HepG2 (cell line): Measurements from ENCODE around the gene P2RY1.

Source experiments
- ARHGAP35 ChIP-seq: sonication (generic); formaldehyde crosslinking; IDR thresholded peaks from 2 replicates; pipeline ENCODE4 v1.9.0; 2022; ENCODE audit warnings: mild to moderate bottlenecking, inconsistent platforms, moderate library complexity, missing genetic modification reagents, borderline replicate concordance
- ELF1 ChIP-seq: sonication (generic); formaldehyde crosslinking; IDR thresholded peaks from 2 replicates; pipeline ENCODE4 v1.4.0; 2020; ENCODE audit warnings: missing genetic modification reagents
- KLF16 ChIP-seq, 2 experiments: sonication (generic) in 1 of 2; formaldehyde crosslinking in 1 of 2; IDR thresholded peaks; 2 replicates each; pipeline versions ENCODE4 v1.6.1 to v1.8.0; 2016 to 2023; ENCODE audit warnings: missing genetic modification reagents in 2 of 2, missing compliant biosample characterization in 1 of 2
- NPAS2 ChIP-seq: sonication (generic); formaldehyde crosslinking; IDR thresholded peaks from 2 replicates; pipeline ENCODE4 v1.8.0; 2022; ENCODE audit warnings: mild to moderate bottlenecking, missing genetic modification reagents, borderline replicate concordance
- POLR2A ChIP-seq, 2 experiments: IDR thresholded peaks; 2 replicates each; pipeline ENCODE4 v1.6.1; 2011; ENCODE audit warnings: low read depth in 2 of 2, low read length in 2 of 2, mild to moderate bottlenecking in 1 of 2, moderate library complexity in 1 of 2; ENCODE audit not compliant: insufficient read depth in 1 of 2
- RELA ChIP-seq: sonication (generic); formaldehyde crosslinking; IDR thresholded peaks from 2 replicates; pipeline ENCODE4 v1.4.0; 2020; ENCODE audit warnings: missing genetic modification reagents
- RORA ChIP-seq: sonication (generic); formaldehyde crosslinking; IDR thresholded peaks from 2 replicates; pipeline ENCODE4 v1.5.0; 2020; ENCODE audit warnings: mild to moderate bottlenecking, missing genetic modification reagents, moderate library complexity
- SIN3A ChIP-seq: IDR thresholded peaks from 2 replicates; pipeline ENCODE4 v1.6.1; 2011; ENCODE audit warnings: low read depth, mild to moderate bottlenecking, control low read depth, low read length, borderline replicate concordance
- SP1 ChIP-seq, 2 experiments: fragments of 450-650 bp in 1 of 2; sonication (generic) in 1 of 2; formaldehyde crosslinking in 1 of 2; IDR thresholded peaks; 2 replicates each; pipeline versions ENCODE4 v1.4.0 to v1.6.1; 2016 to 2020; ENCODE audit warnings: missing genetic modification reagents in 1 of 2
- TF ChIP-seq, protein P1 (sequence below): sonication (generic); formaldehyde crosslinking; IDR thresholded peaks from 2 replicates; pipeline ENCODE4 v1.4.0; 2020; ENCODE audit warnings: missing genetic modification reagents
- TF ChIP-seq, protein P2 (sequence below): IDR thresholded peaks from 2 replicates; pipeline ENCODE4 v1.6.1; 2016
- TF ChIP-seq, protein P3 (sequence below), 2 experiments: fragments of 450-650 bp in 1 of 2; sonication (generic) in 1 of 2; formaldehyde crosslinking in 1 of 2; IDR thresholded peaks; 2 replicates each; pipeline versions ENCODE4 v1.6.1 to v1.8.0; 2016 to 2022; ENCODE audit warnings: antibody characterized with exemption in 1 of 2, mild to moderate bottlenecking in 1 of 2, missing genetic modification reagents in 1 of 2
- TF ChIP-seq, protein P4 (sequence below): IDR thresholded peaks from 2 replicates; pipeline ENCODE4 v1.6.1; 2012; ENCODE audit warnings: inconsistent platforms

DNA sequence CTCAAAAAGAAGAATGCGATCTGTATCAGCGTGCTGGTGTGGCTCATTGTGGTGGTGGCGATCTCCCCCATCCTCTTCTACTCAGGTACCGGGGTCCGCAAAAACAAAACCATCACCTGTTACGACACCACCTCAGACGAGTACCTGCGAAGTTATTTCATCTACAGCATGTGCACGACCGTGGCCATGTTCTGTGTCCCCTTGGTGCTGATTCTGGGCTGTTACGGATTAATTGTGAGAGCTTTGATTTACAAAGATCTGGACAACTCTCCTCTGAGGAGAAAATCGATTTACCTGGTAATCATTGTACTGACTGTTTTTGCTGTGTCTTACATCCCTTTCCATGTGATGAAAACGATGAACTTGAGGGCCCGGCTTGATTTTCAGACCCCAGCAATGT is 1.3 kb downstream of the P2RY1 start:
- TF ChIP-seq, protein P1, sequence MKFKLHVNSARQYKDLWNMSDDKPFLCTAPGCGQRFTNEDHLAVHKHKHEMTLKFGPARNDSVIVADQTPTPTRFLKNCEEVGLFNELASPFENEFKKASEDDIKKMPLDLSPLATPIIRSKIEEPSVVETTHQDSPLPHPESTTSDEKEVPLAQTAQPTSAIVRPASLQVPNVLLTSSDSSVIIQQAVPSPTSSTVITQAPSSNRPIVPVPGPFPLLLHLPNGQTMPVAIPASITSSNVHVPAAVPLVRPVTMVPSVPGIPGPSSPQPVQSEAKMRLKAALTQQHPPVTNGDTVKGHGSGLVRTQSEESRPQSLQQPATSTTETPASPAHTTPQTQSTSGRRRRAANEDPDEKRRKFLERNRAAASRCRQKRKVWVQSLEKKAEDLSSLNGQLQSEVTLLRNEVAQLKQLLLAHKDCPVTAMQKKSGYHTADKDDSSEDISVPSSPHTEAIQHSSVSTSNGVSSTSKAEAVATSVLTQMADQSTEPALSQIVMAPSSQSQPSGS (CRISPR knock-in tag) = no peak
- TF ChIP-seq KLF16 (CRISPR knock-in tag; IDR thresholded peaks at IDR 0.05) (no peak), NPAS2 (no peak), POLR2A (IDR thresholded peaks at IDR 0.05; ENCODE audit: insufficient read depth in 1 of 2, low read depth in 2 of 2, low read length in 2 of 2) (no peak), ELF1 (CRISPR knock-in tag) (no peak), RORA (CRISPR knock-in tag) (no peak), ARHGAP35 (CRISPR knock-in tag) (no peak), RELA (CRISPR knock-in tag) (no peak), SIN3A (no peak), SP1 (IDR thresholded peaks at IDR 0.05) (no peak), SP1 (CRISPR knock-in tag; IDR thresholded peaks at IDR 0.05) (no peak)
- TF ChIP-seq, protein P2, sequence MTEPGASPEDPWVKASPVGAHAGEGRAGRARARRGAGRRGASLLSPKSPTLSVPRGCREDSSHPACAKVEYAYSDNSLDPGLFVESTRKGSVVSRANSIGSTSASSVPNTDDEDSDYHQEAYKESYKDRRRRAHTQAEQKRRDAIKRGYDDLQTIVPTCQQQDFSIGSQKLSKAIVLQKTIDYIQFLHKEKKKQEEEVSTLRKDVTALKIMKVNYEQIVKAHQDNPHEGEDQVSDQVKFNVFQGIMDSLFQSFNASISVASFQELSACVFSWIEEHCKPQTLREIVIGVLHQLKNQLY = no peak
- TF ChIP-seq, protein P3, sequence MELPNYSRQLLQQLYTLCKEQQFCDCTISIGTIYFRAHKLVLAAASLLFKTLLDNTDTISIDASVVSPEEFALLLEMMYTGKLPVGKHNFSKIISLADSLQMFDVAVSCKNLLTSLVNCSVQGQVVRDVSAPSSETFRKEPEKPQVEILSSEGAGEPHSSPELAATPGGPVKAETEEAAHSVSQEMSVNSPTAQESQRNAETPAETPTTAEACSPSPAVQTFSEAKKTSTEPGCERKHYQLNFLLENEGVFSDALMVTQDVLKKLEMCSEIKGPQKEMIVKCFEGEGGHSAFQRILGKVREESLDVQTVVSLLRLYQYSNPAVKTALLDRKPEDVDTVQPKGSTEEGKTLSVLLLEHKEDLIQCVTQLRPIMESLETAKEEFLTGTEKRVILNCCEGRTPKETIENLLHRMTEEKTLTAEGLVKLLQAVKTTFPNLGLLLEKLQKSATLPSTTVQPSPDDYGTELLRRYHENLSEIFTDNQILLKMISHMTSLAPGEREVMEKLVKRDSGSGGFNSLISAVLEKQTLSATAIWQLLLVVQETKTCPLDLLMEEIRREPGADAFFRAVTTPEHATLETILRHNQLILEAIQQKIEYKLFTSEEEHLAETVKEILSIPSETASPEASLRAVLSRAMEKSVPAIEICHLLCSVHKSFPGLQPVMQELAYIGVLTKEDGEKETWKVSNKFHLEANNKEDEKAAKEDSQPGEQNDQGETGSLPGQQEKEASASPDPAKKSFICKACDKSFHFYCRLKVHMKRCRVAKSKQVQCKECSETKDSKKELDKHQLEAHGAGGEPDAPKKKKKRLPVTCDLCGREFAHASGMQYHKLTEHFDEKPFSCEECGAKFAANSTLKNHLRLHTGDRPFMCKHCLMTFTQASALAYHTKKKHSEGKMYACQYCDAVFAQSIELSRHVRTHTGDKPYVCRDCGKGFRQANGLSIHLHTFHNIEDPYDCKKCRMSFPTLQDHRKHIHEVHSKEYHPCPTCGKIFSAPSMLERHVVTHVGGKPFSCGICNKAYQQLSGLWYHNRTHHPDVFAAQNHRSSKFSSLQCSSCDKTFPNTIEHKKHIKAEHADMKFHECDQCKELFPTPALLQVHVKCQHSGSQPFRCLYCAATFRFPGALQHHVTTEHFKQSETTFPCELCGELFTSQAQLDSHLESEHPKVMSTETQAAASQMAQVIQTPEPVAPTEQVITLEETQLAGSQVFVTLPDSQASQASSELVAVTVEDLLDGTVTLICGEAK (IDR thresholded peaks at IDR 0.05) = no peak
- TF ChIP-seq, protein P3 (CRISPR knock-in tag; IDR thresholded peaks at IDR 0.05) = no peak
- TF ChIP-seq, protein P4, sequence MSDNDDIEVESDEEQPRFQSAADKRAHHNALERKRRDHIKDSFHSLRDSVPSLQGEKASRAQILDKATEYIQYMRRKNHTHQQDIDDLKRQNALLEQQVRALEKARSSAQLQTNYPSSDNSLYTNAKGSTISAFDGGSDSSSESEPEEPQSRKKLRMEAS = no peak
